Sigmoid colon (tissue), 7 donors: ENCODE data around the gene LRRC47. TPM values are rescaled to one million over a fixed set of nuclear protein-coding genes. Genes with fewer than 3 reads are reported as not detected.
A peak's percentile ranks its signal among the peaks of the same experiment; 100 is the strongest.

Source experiments
- DNase-seq: peaks from one replicate; pipeline ENCODE4 v3.0.0-alpha.2; 2019
- H3K27ac ChIP-seq, 4 donors: fragments of 200-600 bp; sonication (generic); one replicate each; pipeline ENCODE4 v1.5.1; 2016 to 2019; ENCODE audit warnings: mild to moderate bottlenecking in 1 of 4
- H3K27me3 ChIP-seq, 3 donors: fragments of 200-600 bp; sonication (generic); one replicate each; pipeline ENCODE4 v1.5.1; 2019; ENCODE audit warnings: mild to moderate bottlenecking in 1 of 3
- H3K36me3 ChIP-seq, 4 donors: fragments of 200-600 bp; sonication (generic); one replicate each; pipeline ENCODE4 v1.5.1; 2016 to 2019
- H3K4me1 ChIP-seq, 4 donors: fragments of 200-600 bp; sonication (generic); one replicate each; pipeline ENCODE4 v1.5.1; 2017 to 2019
- H3K4me3 ChIP-seq, 4 donors: fragments of 200-600 bp; sonication (generic); one replicate each; pipeline ENCODE4 v1.5.1; 2017 to 2019; ENCODE audit warnings: mild to moderate bottlenecking in 2 of 4, moderate library complexity in 1 of 4
- H3K9me3 ChIP-seq, 4 donors: fragments of 200-600 bp in 3 of 4; sonication (generic) in 3 of 4; one replicate each; pipeline versions ENCODE4 v1.5.1 to v1.6.1; 2013 to 2019
- EP300 ChIP-seq, 4 donors: sonication (generic); formaldehyde crosslinking; IDR thresholded peaks; one replicate each; pipeline ENCODE4 v1.6.1; 2017; ENCODE audit warnings: antibody characterized with exemption in 4 of 4
- POLR2A ChIP-seq, 2 donors: fragments of 450-650 bp; IDR thresholded peaks; one replicate each; pipeline ENCODE4 v1.6.1; 2016; ENCODE audit warnings: antibody characterized with exemption in 2 of 2, mild to moderate bottlenecking in 2 of 2, moderate library complexity in 2 of 2
- POLR2AphosphoS5 ChIP-seq, 4 donors: sonication (generic); formaldehyde crosslinking; IDR thresholded peaks; one replicate each; pipeline ENCODE4 v1.6.1; 2017; ENCODE audit warnings: antibody characterized with exemption in 4 of 4
- WGBS, 2 donors: extraction: QIAGEN DNeasy Blood & Tissue Kit; methylation state at CpG; one replicate each; pipeline ENCODE4 v1.1.7; 2013; 5-methylcytosine and 5-hydroxymethylcytosine counted together
- intact Hi-C: fragments of 100-400 bp; cut with DNase I; formaldehyde crosslinking; loops from one replicate; pipeline ENCODE4 v1.15.1; 2023
- polyA plus RNA-seq, 3 donors: library from polyadenylated mRNA; stranded (reverse); fragments of 200-250 nt; gene quantifications; one replicate each; pipeline ENCODE4 v1.2.3, GENCODE V29; 2013
- total RNA-seq, 4 donors: library from RNA; depleted of rRNA; stranded (reverse); fragments of >200 nt; gene quantifications; one replicate each; pipeline ENCODE4 v1.1.0, GENCODE V29; 2016
- TF ChIP-seq, protein P1 (sequence below), 4 experiments: fragments of 450-650 bp in 3 of 4; fragments of 200-600 bp in 1 of 4; IDR thresholded peaks; one replicate each; pipeline ENCODE4 v1.5.1; 2016 to 2019; ENCODE audit warnings: antibody characterized with exemption in 4 of 4, mild to moderate bottlenecking in 3 of 4, moderate library complexity in 2 of 4
- donor health status: healthy with polysubstance abuse.
- donor health status: Bipolar disorder and iron deficiency.
- donor health status: healthy.

The LRRC47 gene
- total and polyA plus RNA-seq, 7 donors, result 11.4 to 36.4 (median 26.7) TPM

DNA sequence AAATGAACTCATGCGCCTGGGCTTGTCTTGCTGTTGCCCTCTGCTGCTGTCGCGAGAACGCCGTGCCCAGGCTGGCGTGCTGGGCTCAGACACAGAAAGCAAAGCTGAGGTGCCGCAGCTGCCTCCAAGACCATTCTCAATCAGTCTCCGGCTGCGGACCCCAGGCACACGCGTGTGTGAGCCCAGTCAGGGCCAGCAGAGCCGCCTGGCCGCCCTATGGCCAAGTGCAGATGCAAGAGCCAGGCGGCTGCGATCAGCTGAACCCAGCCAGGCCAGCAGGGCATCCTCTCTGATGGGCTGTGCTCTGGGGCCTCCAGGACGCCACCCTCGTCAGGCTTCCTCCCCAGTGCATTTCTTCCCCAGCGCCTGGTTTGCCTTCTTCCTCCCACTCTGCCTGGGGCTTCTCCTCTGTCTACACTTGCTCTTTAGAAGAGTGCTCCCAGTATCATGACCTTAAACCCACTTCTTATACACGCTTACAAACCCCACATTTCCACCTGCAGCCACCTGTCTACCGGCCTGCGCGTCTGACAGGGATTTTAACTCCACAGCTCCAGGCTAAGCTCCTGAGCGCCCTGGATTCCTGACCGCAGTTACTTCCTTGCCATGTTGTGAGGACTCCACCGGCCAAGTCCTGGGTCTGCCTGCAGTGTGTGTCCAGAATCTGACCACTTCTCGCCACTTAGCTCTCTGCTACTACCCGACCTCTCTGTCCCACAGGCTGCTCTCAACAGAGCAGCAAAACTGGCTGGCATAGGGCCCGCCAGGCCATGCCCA, 21.7 kb upstream of the LRRC47 start:
- Histone ChIP-seq H3K36me3 (peaks cover 5 to 88% (median 46%) of the 10 kb centered on the region in 4 donors), H3K27me3 (no peaks in the 10 kb centered on the region), H3K9me3 (no peaks in the 10 kb centered on the region), H3K27ac (no peak overlapping the region), H3K4me3 (no peak overlapping the region), H3K4me1 (no peaks in the 10 kb centered on the region)
- DNase-seq, result peak; percentile 46
- no peak for TF ChIP-seq POLR2AphosphoS5 (IDR thresholded peaks at IDR 0.05)
- TF ChIP-seq POLR2A (IDR thresholded peaks at IDR 0.05), result no peak
- TF ChIP-seq, protein P1, sequence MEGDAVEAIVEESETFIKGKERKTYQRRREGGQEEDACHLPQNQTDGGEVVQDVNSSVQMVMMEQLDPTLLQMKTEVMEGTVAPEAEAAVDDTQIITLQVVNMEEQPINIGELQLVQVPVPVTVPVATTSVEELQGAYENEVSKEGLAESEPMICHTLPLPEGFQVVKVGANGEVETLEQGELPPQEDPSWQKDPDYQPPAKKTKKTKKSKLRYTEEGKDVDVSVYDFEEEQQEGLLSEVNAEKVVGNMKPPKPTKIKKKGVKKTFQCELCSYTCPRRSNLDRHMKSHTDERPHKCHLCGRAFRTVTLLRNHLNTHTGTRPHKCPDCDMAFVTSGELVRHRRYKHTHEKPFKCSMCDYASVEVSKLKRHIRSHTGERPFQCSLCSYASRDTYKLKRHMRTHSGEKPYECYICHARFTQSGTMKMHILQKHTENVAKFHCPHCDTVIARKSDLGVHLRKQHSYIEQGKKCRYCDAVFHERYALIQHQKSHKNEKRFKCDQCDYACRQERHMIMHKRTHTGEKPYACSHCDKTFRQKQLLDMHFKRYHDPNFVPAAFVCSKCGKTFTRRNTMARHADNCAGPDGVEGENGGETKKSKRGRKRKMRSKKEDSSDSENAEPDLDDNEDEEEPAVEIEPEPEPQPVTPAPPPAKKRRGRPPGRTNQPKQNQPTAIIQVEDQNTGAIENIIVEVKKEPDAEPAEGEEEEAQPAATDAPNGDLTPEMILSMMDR (IDR thresholded peaks at IDR 0.05), result no peak
- no peak for TF ChIP-seq EP300 (IDR thresholded peaks at IDR 0.05)
- intact Hi-C loops, result no loop called here
- 94% methylated on average over 28 of the region's 28 CpGs for WGBS, 2 donors

- Histone ChIP-seq H3K27ac (no peak overlapping the region), H3K36me3 (peaks cover 0 to 81% (median 40%) of the 10 kb centered on the region in 4 donors), H3K4me1 (no peaks in the 10 kb centered on the region), H3K9me3 (no peaks in the 10 kb centered on the region), H3K27me3 (no peaks in the 10 kb centered on the region), H3K4me3 (no peak overlapping the region)
- peak; percentile 52 for DNase-seq
- intact Hi-C loops, result no loop called here
- WGBS, 2 donors, result 94 to 96% methylated on average over 17 of the region's 17 CpGs
- TF ChIP-seq, protein P1 (IDR thresholded peaks at IDR 0.05), result no peak
- TF ChIP-seq EP300 (IDR thresholded peaks at IDR 0.05), result no peak
- no peak for TF ChIP-seq POLR2AphosphoS5 (IDR thresholded peaks at IDR 0.05)
- no peak for TF ChIP-seq POLR2A (IDR thresholded peaks at IDR 0.05)
These were observed 20.9 kb upstream of the LRRC47 start for GRCh38 chr1:3817138-3817740.

DNA sequence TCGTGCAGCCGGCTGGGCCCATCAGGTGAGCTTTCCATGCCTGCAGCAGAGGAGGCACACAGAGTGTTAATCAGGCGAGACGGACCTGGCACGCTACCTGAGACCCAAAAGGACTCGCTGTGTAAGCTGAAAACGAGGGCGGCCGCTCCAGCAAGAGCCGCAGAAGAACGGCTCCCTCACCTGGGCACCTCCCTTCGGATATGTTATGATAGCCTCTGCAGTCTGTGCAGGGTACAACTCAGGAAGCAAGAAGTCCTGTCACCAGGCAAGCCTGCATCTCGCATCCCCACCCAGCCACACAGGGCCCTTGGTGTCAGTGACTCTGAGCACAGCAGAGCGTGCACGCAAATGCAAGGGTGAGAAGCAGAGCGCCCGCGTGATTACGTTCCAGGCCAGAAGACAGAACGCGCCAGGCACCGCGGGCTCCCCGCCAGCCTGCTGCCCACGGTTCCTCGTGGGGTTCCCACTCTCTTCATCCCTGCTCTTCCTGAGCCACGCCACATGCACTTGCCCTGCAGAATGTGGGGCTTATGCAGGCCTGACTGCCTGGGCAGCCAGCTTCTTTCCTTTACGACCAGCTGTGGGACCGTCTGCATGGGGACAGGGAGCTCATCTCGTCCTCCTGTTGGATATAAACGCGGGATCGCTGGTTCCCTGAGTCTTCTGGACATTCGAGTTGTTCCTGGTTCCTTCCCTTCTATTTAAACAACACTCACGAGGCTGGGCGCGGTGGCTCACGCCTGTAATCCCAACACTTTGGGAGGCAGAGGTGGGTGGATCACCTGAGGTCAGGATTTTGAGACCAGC, 20.2 kb upstream of the LRRC47 start:
- DNase-seq, result peak; percentile 53
- WGBS, 2 donors, result 86 to 92% methylated on average over 38 of the region's 38 CpGs

DNA sequence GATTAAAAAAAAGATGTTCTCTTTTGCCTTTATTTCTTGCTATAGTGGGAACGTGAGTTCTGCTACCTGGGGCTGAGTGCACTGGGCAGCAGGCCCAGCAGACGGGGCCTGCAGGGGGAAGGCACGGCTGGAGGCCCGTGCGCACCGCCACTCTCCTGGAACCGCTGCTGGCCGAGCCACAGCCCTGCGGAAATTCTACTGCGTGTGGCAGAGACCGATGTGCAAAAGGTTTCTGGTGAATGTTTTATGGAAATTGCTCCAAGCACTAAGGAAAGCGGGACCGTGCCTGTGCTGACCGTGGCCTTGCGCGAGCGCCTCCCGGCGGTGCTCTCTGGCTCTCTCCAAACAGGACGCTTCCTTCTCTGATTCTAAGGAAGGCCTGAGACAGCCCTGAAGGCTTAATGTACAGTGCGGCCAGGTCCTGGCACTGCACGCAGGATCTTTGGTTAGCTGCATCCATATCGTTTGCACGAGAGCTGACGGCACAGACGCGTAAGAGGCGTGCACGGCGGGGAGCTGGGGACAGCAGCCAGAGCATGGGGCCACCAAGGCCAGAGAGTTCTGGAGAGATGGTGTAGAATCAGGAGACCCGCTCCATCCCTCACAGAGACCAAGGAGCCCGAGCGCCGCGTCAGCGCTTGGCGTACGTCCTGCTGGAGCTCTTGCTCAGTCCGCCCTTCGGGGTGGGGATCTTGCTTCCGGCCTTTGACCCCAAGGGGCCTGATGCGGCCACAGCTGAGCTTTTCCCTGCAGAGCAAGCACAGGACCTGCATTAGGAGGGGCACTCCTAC, 18.7 kb upstream of the LRRC47 start:
- no peaks in the 10 kb centered on the region for H3K9me3 ChIP-seq
- intact Hi-C loops, result no loop called here
- H3K4me3 ChIP-seq, result no peak overlapping the region
- TF ChIP-seq POLR2A (IDR thresholded peaks at IDR 0.05) (no peak), EP300 (IDR thresholded peaks at IDR 0.05) (no peak), POLR2AphosphoS5 (IDR thresholded peaks at IDR 0.05) (no peak)
- TF ChIP-seq, protein P1 (IDR thresholded peaks at IDR 0.05), result no peak
- WGBS, 2 donors, result 94 to 95% methylated on average over 42 of the region's 42 CpGs
- H3K36me3 ChIP-seq, result peaks cover 0 to 58% (median 23%) of the 10 kb centered on the region in 4 donors
- H3K4me1 ChIP-seq, result no peaks in the 10 kb centered on the region
- DNase-seq, result peak; percentile 46
- H3K27ac ChIP-seq, result no peak overlapping the region
- H3K27me3 ChIP-seq, result no peaks in the 10 kb centered on the region

More for the DNA sequence above, 20.2 kb upstream of the LRRC47 start:
- Histone ChIP-seq H3K36me3 (peaks cover 0 to 74% (median 34%) of the 10 kb centered on the region in 4 donors), H3K4me1 (no peaks in the 10 kb centered on the region), H3K9me3 (no peaks in the 10 kb centered on the region), H3K27ac (no peak overlapping the region), H3K4me3 (no peak overlapping the region), H3K27me3 (no peaks in the 10 kb centered on the region)
- intact Hi-C loops, result no loop called here
- TF ChIP-seq POLR2A (IDR thresholded peaks at IDR 0.05), result no peak
- TF ChIP-seq, protein P1 (IDR thresholded peaks at IDR 0.05), result no peak
- TF ChIP-seq EP300 (IDR thresholded peaks at IDR 0.05), result no peak
- TF ChIP-seq POLR2AphosphoS5 (IDR thresholded peaks at IDR 0.05), result no peak
